H9 (cell line): ENCODE results near the gene PRRC2B. TPM values are rescaled to one million over a fixed set of nuclear protein-coding genes. Genes with fewer than 3 reads are reported as not detected.
A peak's percentile ranks its signal among the peaks of the same experiment; 100 is the strongest.
"Not testable (repeated sequence)": the region's sequence is repeated elsewhere in the genome, so short reads cannot be mapped to it uniquely, and the experiment has no call there.

Experiments
- DNase-seq: peaks from one replicate; pipeline ENCODE4 v3.0.0-alpha.2; 2017
- H2AFZ ChIP-seq: one replicate; pipeline ENCODE4 v1.6.1; 2013; ENCODE audit warnings: mild to moderate bottlenecking, low read length, control low read depth, moderate library complexity
- H2AK5ac ChIP-seq: 2 replicates; pipeline ENCODE4 v1.6.1; 2013; ENCODE audit warnings: low read length, control low read depth, mixed read lengths; ENCODE audit not compliant: insufficient read length
- H2BK120ac ChIP-seq: one replicate; pipeline ENCODE4 v1.6.1; 2013; ENCODE audit warnings: low read depth, mild to moderate bottlenecking, low read length, control low read depth, inconsistent platforms; ENCODE audit not compliant: poor library complexity, severe bottlenecking
- H2BK12ac ChIP-seq: 2 replicates; pipeline ENCODE4 v1.6.1; 2013; ENCODE audit warnings: low read length, control low read depth, mixed read lengths, low read depth; ENCODE audit not compliant: insufficient read length
- H2BK15ac ChIP-seq: 2 replicates; pipeline ENCODE4 v1.6.1; 2013; ENCODE audit warnings: low read depth, low read length, control low read depth
- H2BK20ac ChIP-seq: one replicate; pipeline ENCODE4 v1.6.1; 2013; ENCODE audit warnings: low read depth, mild to moderate bottlenecking, low read length, control low read depth, inconsistent platforms; ENCODE audit not compliant: poor library complexity, severe bottlenecking
- H2BK5ac ChIP-seq: 2 replicates; pipeline ENCODE4 v1.6.1; 2013; ENCODE audit warnings: low read length, control low read depth, mixed read lengths; ENCODE audit not compliant: insufficient read length
- H3K14ac ChIP-seq: 2 replicates; pipeline ENCODE4 v1.6.1; 2013; ENCODE audit warnings: low read length, control low read depth; ENCODE audit not compliant: insufficient read depth
- H3K18ac ChIP-seq: 2 replicates; pipeline ENCODE4 v1.6.1; 2013; ENCODE audit warnings: low read depth, mild to moderate bottlenecking, mixed read lengths, low read length, control low read depth; ENCODE audit not compliant: insufficient read length
- H3K23ac ChIP-seq: 2 replicates; pipeline ENCODE4 v1.6.1; 2013; ENCODE audit warnings: low read length, control low read depth, mixed read lengths, low read depth; ENCODE audit not compliant: insufficient read length
- H3K23me2 ChIP-seq: 2 replicates; pipeline ENCODE4 v1.6.1; 2013; ENCODE audit warnings: low read depth, mild to moderate bottlenecking, mixed read lengths, low read length, control low read depth; ENCODE audit not compliant: insufficient read length, poor library complexity, severe bottlenecking
- H3K27ac ChIP-seq: 2 replicates; pipeline ENCODE4 v1.5.1; 2013; ENCODE audit warnings: low read length, control low read depth, mixed read lengths, low read depth; ENCODE audit not compliant: insufficient read length
- H3K27me3 ChIP-seq: 2 replicates; pipeline ENCODE4 v1.6.1; 2013; ENCODE audit warnings: low read length, control low read depth, inconsistent platforms; ENCODE audit not compliant: insufficient read depth
- H3K4ac ChIP-seq: 2 replicates; pipeline ENCODE4 v1.6.1; 2013; ENCODE audit warnings: low read depth, mild to moderate bottlenecking, control low read depth, inconsistent platforms, low read length, moderate library complexity
- H3K4me1 ChIP-seq: 2 replicates; pipeline ENCODE4 v1.6.1; 2013; ENCODE audit warnings: low read length, control low read depth, inconsistent platforms; ENCODE audit not compliant: insufficient read depth
- H3K4me2 ChIP-seq: 2 replicates; pipeline ENCODE4 v1.6.1; 2013; ENCODE audit warnings: low read length, control low read depth, mixed read lengths; ENCODE audit not compliant: insufficient read length, insufficient read depth
- H3K56ac ChIP-seq: 2 replicates; pipeline ENCODE4 v1.6.1; 2013; ENCODE audit warnings: low read depth, mild to moderate bottlenecking, mixed read lengths, low read length, control low read depth; ENCODE audit not compliant: insufficient read length
- H3K79me1 ChIP-seq: 2 replicates; pipeline ENCODE4 v1.6.1; 2013; ENCODE audit warnings: low read depth, mild to moderate bottlenecking, moderate library complexity, low read length, control low read depth, inconsistent platforms; ENCODE audit not compliant: insufficient read depth, poor library complexity, severe bottlenecking
- H3K79me2 ChIP-seq: 2 replicates; pipeline ENCODE4 v1.6.1; 2013; ENCODE audit warnings: low read length, control low read depth, inconsistent platforms; ENCODE audit not compliant: insufficient read depth
- H3K9ac ChIP-seq: 2 replicates; pipeline ENCODE4 v1.6.1; 2013; ENCODE audit warnings: low read length, control low read depth, mixed read lengths; ENCODE audit not compliant: insufficient read length; ENCODE audit errors: extremely low read depth
- H3K9me3 ChIP-seq: one replicate; pipeline ENCODE4 v1.6.1; 2013; ENCODE audit warnings: low read depth, low read length, inconsistent platforms; ENCODE audit not compliant: control insufficient read depth
- H3T11ph ChIP-seq: one replicate; pipeline ENCODE4 v1.6.1; 2013; ENCODE audit warnings: mild to moderate bottlenecking, low read length, control low read depth, inconsistent platforms
- H4K20me1 ChIP-seq: one replicate; pipeline ENCODE4 v1.6.1; 2013; ENCODE audit not compliant: control insufficient read depth, insufficient read length, insufficient read depth
- H4K5ac ChIP-seq: 2 replicates; pipeline ENCODE4 v1.6.1; 2013; ENCODE audit warnings: low read depth, mild to moderate bottlenecking, mixed read lengths, low read length, control low read depth; ENCODE audit not compliant: insufficient read length
- H4K8ac ChIP-seq: replicated peaks from 2 replicates; pipeline ENCODE4 v1.6.1; 2013; ENCODE audit warnings: low read length, control low read depth, mixed read lengths, low read depth; ENCODE audit not compliant: insufficient read length
- H4K91ac ChIP-seq: 2 replicates; pipeline ENCODE4 v1.6.1; 2013; ENCODE audit warnings: low read depth, mild to moderate bottlenecking, moderate library complexity, mixed read lengths, low read length, control low read depth; ENCODE audit not compliant: insufficient read length
- H3K27ac Mint-ChIP-seq, 3 experiments: 2 replicates in 2 of 3; 3 replicates in 1 of 3; pipeline ENCODE4 v1.8.0; 2020 to 2021; ENCODE audit warnings: mixed read lengths in 3 of 3, mild to moderate bottlenecking in 1 of 3, moderate library complexity in 1 of 3
- H3K27me3 Mint-ChIP-seq: 2 replicates; pipeline ENCODE4 v1.8.0; 2021; ENCODE audit warnings: low read depth, mild to moderate bottlenecking, moderate library complexity, mixed read lengths
- H3K36me3 Mint-ChIP-seq, 3 experiments: 2 replicates in 2 of 3; 3 replicates in 1 of 3; pipeline ENCODE4 v1.8.0; 2020 to 2021; ENCODE audit warnings: low read depth in 3 of 3, mixed read lengths in 3 of 3; ENCODE audit not compliant: insufficient read depth in 1 of 3
- H3K4me1 Mint-ChIP-seq, 2 experiments: 2 replicates each; pipeline ENCODE4 v1.8.0; 2020; ENCODE audit warnings: mixed read lengths in 2 of 2
- H3K4me3 Mint-ChIP-seq, 2 experiments: 2 replicates in 1 of 2; 3 replicates in 1 of 2; pipeline ENCODE4 v1.8.0; 2020 to 2021; ENCODE audit warnings: mild to moderate bottlenecking in 2 of 2, mixed read lengths in 2 of 2, moderate library complexity in 1 of 2
- H3K9me3 Mint-ChIP-seq, 2 experiments: 2 replicates in 1 of 2; 3 replicates in 1 of 2; pipeline ENCODE4 v1.8.0; 2020; ENCODE audit warnings: mild to moderate bottlenecking in 2 of 2, mixed read lengths in 2 of 2, moderate library complexity in 1 of 2
- WGBS: extraction: QIAGEN DNeasy Blood & Tissue Kit; methylation state at CpG from one replicate; pipeline ENCODE4 v1.1.7; 2013; ENCODE audit warnings: missing lambda C conversion rate, low lambda C conversion rate, mixed read lengths; ENCODE audit not compliant: insufficient read length; ENCODE audit errors: extremely low coverage; 5-methylcytosine and 5-hydroxymethylcytosine counted together
- total RNA-seq: library from RNA; stranded (reverse); gene quantifications from 2 replicates; pipeline ENCODE4 v1.2.1, GENCODE V29; 2021
- TF ChIP-seq, protein P1 (sequence below): fragments of 200-600 bp; sonication (generic); conservative IDR thresholded peaks from 3 replicates; pipeline ENCODE4 v1.8.0; 2021; ENCODE audit warnings: antibody characterized with exemption, mild to moderate bottlenecking

The PRRC2B gene
- total RNA-seq, 1 experiment from 2014 or later: 251 TPM

DNA sequence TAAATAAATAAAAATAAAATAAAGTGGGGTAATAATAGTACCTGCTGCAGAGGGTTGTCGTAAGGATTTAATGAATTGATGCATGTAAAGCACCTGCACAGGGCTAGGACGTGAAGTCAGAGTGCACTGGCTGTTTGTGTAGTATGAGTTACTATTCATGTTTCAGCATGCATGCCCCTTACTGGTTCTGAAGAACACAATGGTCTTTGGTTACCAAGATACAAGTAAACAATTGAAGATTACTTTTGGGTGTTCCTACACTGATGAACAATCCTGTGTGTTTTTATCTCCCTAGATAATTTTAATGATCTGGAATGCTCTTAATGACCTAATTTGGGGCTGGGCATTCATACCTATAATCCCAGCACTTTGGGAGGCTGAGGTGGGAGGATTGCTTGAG lies 23.2 kb upstream of the PRRC2B start:
- no peak overlapping the region for H4K8ac ChIP-seq
- Mint-ChIP-seq H3K36me3 (peaks cover 0 to 4% (median 0%) of the 10 kb centered on the region in 3 experiments; a peak in 2 of 7 replicates), H3K4me1 (peaks cover 19 to 24% of the 10 kb centered on the region in 2 experiments), H3K4me3 (no peak overlapping the region), H3K27ac (no peak overlapping the region; a peak in 1 of 7 replicates), H3K9me3 (no peaks in the 10 kb centered on the region), H3K27me3 (no peaks in the 10 kb centered on the region)
- no peak overlapping the region for H4K5ac ChIP-seq
- H3T11ph ChIP-seq: no peak overlapping the region
- H3K23me2 ChIP-seq: no peaks in the 10 kb centered on the region
- no peak overlapping the region for H2AFZ ChIP-seq
- no peaks in the 10 kb centered on the region for H3K9me3 ChIP-seq
- no peaks in the 10 kb centered on the region for H4K20me1 ChIP-seq
- H3K79me1 ChIP-seq: no peaks in the 10 kb centered on the region
- no peak overlapping the region for H3K4ac ChIP-seq
- H3K9ac ChIP-seq: no peak overlapping the region
- no peak overlapping the region for H3K56ac ChIP-seq
- no CpG with 5 or more reads among the region's 2 CpGs for WGBS
- H3K4me2 ChIP-seq: no peak overlapping the region
- H2BK20ac ChIP-seq: no peak overlapping the region
- TF ChIP-seq, protein P1, sequence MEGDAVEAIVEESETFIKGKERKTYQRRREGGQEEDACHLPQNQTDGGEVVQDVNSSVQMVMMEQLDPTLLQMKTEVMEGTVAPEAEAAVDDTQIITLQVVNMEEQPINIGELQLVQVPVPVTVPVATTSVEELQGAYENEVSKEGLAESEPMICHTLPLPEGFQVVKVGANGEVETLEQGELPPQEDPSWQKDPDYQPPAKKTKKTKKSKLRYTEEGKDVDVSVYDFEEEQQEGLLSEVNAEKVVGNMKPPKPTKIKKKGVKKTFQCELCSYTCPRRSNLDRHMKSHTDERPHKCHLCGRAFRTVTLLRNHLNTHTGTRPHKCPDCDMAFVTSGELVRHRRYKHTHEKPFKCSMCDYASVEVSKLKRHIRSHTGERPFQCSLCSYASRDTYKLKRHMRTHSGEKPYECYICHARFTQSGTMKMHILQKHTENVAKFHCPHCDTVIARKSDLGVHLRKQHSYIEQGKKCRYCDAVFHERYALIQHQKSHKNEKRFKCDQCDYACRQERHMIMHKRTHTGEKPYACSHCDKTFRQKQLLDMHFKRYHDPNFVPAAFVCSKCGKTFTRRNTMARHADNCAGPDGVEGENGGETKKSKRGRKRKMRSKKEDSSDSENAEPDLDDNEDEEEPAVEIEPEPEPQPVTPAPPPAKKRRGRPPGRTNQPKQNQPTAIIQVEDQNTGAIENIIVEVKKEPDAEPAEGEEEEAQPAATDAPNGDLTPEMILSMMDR: no peak
- no peak overlapping the region for H2BK12ac ChIP-seq
- no peak overlapping the region for H3K23ac ChIP-seq
- no peak overlapping the region for H2BK15ac ChIP-seq
- H2BK120ac ChIP-seq: no peak overlapping the region
- H4K91ac ChIP-seq: no peak overlapping the region
- no peaks in the 10 kb centered on the region for H3K4me1 ChIP-seq
- H3K27me3 ChIP-seq: no peaks in the 10 kb centered on the region
- H3K27ac ChIP-seq: no peak overlapping the region
- H2BK5ac ChIP-seq: no peak overlapping the region
- no peak overlapping the region for H2AK5ac ChIP-seq
- H3K14ac ChIP-seq: no peak overlapping the region
- DNase-seq: no peak
- H3K79me2 ChIP-seq: no peaks in the 10 kb centered on the region; the same call in 1 of the 2 replicates
- no peak overlapping the region for H3K18ac ChIP-seq

DNA sequence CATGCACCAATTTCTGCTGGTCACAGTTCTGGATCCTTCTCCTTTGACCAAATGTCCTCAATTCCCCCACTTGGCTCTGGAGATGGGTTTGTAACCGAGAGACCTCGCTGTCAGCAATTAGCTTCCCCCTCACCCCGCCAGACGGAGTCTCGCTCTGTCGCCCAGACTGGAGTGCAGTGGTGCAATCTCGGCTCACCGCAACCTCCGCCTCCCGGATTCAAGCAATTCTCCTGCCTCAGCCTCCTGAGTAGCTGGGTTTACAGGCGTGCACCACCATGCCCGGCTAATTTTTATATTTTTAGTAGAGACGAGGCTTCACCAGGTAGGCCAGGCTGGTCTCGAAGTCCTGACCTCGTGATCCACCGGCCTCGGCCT lies 21.3 kb upstream of the PRRC2B start:
- H3K27ac Mint-ChIP-seq: peak overlapping the region in 1 of 3 experiments; percentile 94; a peak in 2 of 7 replicates
- H4K20me1 ChIP-seq, DNase-seq, H2BK15ac ChIP-seq, H3K79me2 ChIP-seq, H4K8ac ChIP-seq, H3K14ac ChIP-seq, H2BK5ac ChIP-seq, H3K27me3 ChIP-seq, H2BK20ac ChIP-seq, H3K56ac ChIP-seq, H3K4me1 ChIP-seq, H3K79me1 ChIP-seq, H2AFZ ChIP-seq, H3K27ac ChIP-seq, H4K5ac ChIP-seq, H3K9me3 ChIP-seq, H3K23me2 ChIP-seq, H4K91ac ChIP-seq, H3T11ph ChIP-seq, H3K18ac ChIP-seq, H3K4ac ChIP-seq, H3K9ac ChIP-seq, H3K23ac ChIP-seq, H2BK120ac ChIP-seq, H2AK5ac ChIP-seq, H3K27me3 Mint-ChIP-seq, H2BK12ac ChIP-seq, H3K9me3 Mint-ChIP-seq, H3K36me3 Mint-ChIP-seq: not testable (repeated sequence)
- peaks cover 10 to 15% of the 10 kb centered on the region in 2 experiments for H3K4me1 Mint-ChIP-seq
- no CpG with 5 or more reads among the region's 17 CpGs for WGBS
- peak overlapping the region; percentile 77 for H3K4me2 ChIP-seq
- H3K4me3 Mint-ChIP-seq: peak overlapping the region; percentile 90 to 94
